GM23338 (cell line): Measurements from ENCODE around the gene SOD3. TPM values are rescaled to one million over a fixed set of nuclear protein-coding genes. Genes with fewer than 3 reads are reported as not detected.

Experiments
- ATAC-seq: fragments of 200-7000 bp; cut with Tn5 transposase; 3 replicates; pipeline ENCODE4 v1.9.1; 2020
- DNase-seq: peaks from one replicate; pipeline ENCODE4 v3.0.0-alpha.2; 2015; ENCODE audit warnings: low spot score
- H2AFZ ChIP-seq: fragments of 200-600 bp; sonication (generic); 2 replicates; pipeline ENCODE4 v1.8.0; 2016; ENCODE audit warnings: antibody characterized with exemption, mild to moderate bottlenecking, moderate library complexity
- H3F3A ChIP-seq: fragments of 200-600 bp; sonication (generic); replicated peaks from 2 replicates; pipeline ENCODE4 v1.8.0; 2017; ENCODE audit warnings: antibody characterized with exemption, mixed run types, low read depth
- H3K27ac ChIP-seq: fragments of 200-600 bp; sonication (generic); 2 replicates; pipeline ENCODE4 v1.6.1; 2016; ENCODE audit warnings: low read depth
- H3K27me3 ChIP-seq: fragments of 200-600 bp; sonication (generic); 2 replicates; pipeline ENCODE4 v1.8.0; 2016; ENCODE audit warnings: mild to moderate bottlenecking, mixed run types, moderate library complexity; ENCODE audit not compliant: insufficient read depth
- H3K36me3 ChIP-seq: fragments of 200-600 bp; sonication (generic); 2 replicates; pipeline ENCODE4 v1.8.0; 2016; ENCODE audit warnings: mild to moderate bottlenecking; ENCODE audit not compliant: insufficient read depth
- H3K4me1 ChIP-seq: fragments of 200-600 bp; sonication (generic); 2 replicates; pipeline ENCODE4 v1.8.0; 2016; ENCODE audit warnings: mild to moderate bottlenecking, moderate library complexity; ENCODE audit not compliant: insufficient read depth
- H3K4me2 ChIP-seq: fragments of 200-600 bp; sonication (generic); 2 replicates; pipeline ENCODE4 v1.7.1; 2017; ENCODE audit warnings: mixed run types
- H3K4me3 ChIP-seq: fragments of 200-600 bp; sonication (generic); 2 replicates; pipeline ENCODE4 v1.6.1; 2016; ENCODE audit warnings: mixed run types
- H3K79me2 ChIP-seq: fragments of 200-600 bp; sonication (generic); replicated peaks from 2 replicates; pipeline ENCODE4 v1.8.0; 2017; ENCODE audit warnings: mild to moderate bottlenecking; ENCODE audit not compliant: insufficient read depth
- H3K9me2 ChIP-seq: fragments of 200-600 bp; sonication (generic); 2 replicates; pipeline ENCODE4 v1.8.0; 2017; ENCODE audit not compliant: insufficient read depth
- H4K20me1 ChIP-seq: fragments of 200-600 bp; sonication (generic); replicated peaks from 2 replicates; pipeline ENCODE4 v1.8.0; 2017; ENCODE audit warnings: mild to moderate bottlenecking; ENCODE audit not compliant: insufficient read depth
- H3K27ac Mint-ChIP-seq: 2 replicates; pipeline ENCODE4 v1.8.0; 2020; ENCODE audit warnings: inconsistent platforms, mild to moderate bottlenecking, moderate library complexity, mixed read lengths
- H3K27me3 Mint-ChIP-seq: 3 replicates; pipeline ENCODE4 v1.8.0; 2022; ENCODE audit warnings: low read depth, mild to moderate bottlenecking, moderate library complexity, mixed read lengths, inconsistent platforms; ENCODE audit not compliant: insufficient read depth, poor library complexity
- H3K36me3 Mint-ChIP-seq: 3 replicates; pipeline ENCODE4 v1.8.0; 2021; ENCODE audit warnings: low read depth, mild to moderate bottlenecking, inconsistent platforms, moderate library complexity, mixed read lengths
- H3K4me1 Mint-ChIP-seq: 3 replicates; pipeline ENCODE4 v1.8.0; 2020; ENCODE audit warnings: mild to moderate bottlenecking, inconsistent platforms, mixed read lengths
- H3K4me3 Mint-ChIP-seq: 3 replicates; pipeline ENCODE4 v1.8.0; 2021; ENCODE audit warnings: moderate library complexity, mild to moderate bottlenecking, inconsistent platforms, mixed read lengths
- H3K9me3 Mint-ChIP-seq: 3 replicates; pipeline ENCODE4 v1.8.0; 2020; ENCODE audit warnings: moderate library complexity, mild to moderate bottlenecking, inconsistent platforms, mixed read lengths
- CREB1 ChIP-seq: fragments of 250-450 bp; sonication (Bioruptor Pico); IDR thresholded peaks from 2 replicates; pipeline ENCODE4 v1.5.0; 2020; ENCODE audit warnings: low read depth, mild to moderate bottlenecking, moderate library complexity
- CTCF ChIP-seq, 2 experiments: fragments of 200-600 bp in 1 of 2; sonication (generic) in 1 of 2; conservative IDR thresholded peaks; 2 replicates each; pipeline versions ENCODE4 v1.5.1 to v1.6.1; 2016 to 2017; ENCODE audit warnings: antibody characterized with exemption in 2 of 2, low read depth in 2 of 2, mild to moderate bottlenecking in 2 of 2, moderate library complexity in 1 of 2
- ETS1 ChIP-seq: IDR thresholded peaks from 2 replicates; pipeline ENCODE4 v1.6.1; 2016; ENCODE audit warnings: antibody characterized with exemption
- EZH2 ChIP-seq: fragments of 200-600 bp; sonication (generic); IDR thresholded peaks from one replicate; pipeline ENCODE4 v1.8.0; 2017; ENCODE audit warnings: antibody characterized with exemption, mild to moderate bottlenecking, low read depth; ENCODE audit not compliant: unreplicated experiment
- EZH2phosphoT487 ChIP-seq: fragments of 200-600 bp; sonication (generic); IDR thresholded peaks from one replicate; pipeline ENCODE4 v1.8.1; 2018; ENCODE audit warnings: antibody characterized with exemption; ENCODE audit not compliant: unreplicated experiment
- JUNB ChIP-seq: IDR thresholded peaks from one replicate; pipeline ENCODE4 v1.6.1; 2016; ENCODE audit warnings: antibody characterized with exemption; ENCODE audit not compliant: unreplicated experiment
- NANOG ChIP-seq: IDR thresholded peaks from 2 replicates; pipeline ENCODE4 v1.6.1; 2016; ENCODE audit warnings: antibody characterized with exemption, borderline replicate concordance
- POLR2AphosphoS5 ChIP-seq: IDR thresholded peaks from 2 replicates; pipeline ENCODE4 v1.6.1; 2016; ENCODE audit warnings: antibody characterized with exemption, low read depth
- REST ChIP-seq: IDR thresholded peaks from one replicate; pipeline ENCODE4 v1.6.1; 2018; ENCODE audit warnings: antibody characterized with exemption; ENCODE audit not compliant: unreplicated experiment
- STAT1 ChIP-seq: IDR thresholded peaks from one replicate; pipeline ENCODE4 v1.6.1; 2016; ENCODE audit warnings: antibody characterized with exemption; ENCODE audit not compliant: unreplicated experiment
- ZNF114 ChIP-seq: fragments of 250-450 bp; sonication (Bioruptor Pico); IDR thresholded peaks from 2 replicates; pipeline ENCODE4 v1.5.0; 2020; ENCODE audit warnings: mild to moderate bottlenecking, moderate library complexity
- ZNF331 ChIP-seq: fragments of 250-450 bp; sonication (Bioruptor Pico); IDR thresholded peaks from 2 replicates; pipeline ENCODE4 v1.5.0; 2020; ENCODE audit warnings: low read depth, mild to moderate bottlenecking, moderate library complexity
- ZNF462 ChIP-seq: fragments of 250-450 bp; sonication (Bioruptor Pico); IDR thresholded peaks from 2 replicates; pipeline ENCODE4 v1.5.0; 2020; ENCODE audit warnings: mild to moderate bottlenecking, moderate library complexity
- polyA plus RNA-seq: library from polyadenylated mRNA; unstranded; fragments of >200 nt; fragmentation: Nextera tagmentation; extraction: Ambion mirVana; gene quantifications from 2 replicates; pipeline ENCODE4 v1.2.1, GENCODE V29; 2016
- total RNA-seq: library from RNA; depleted of rRNA; stranded (reverse); fragments of >200 nt; shearing (Covaris generic); gene quantifications from 2 replicates; pipeline ENCODE4 v1.2.3, GENCODE V29; 2014

Gene SOD3
- total and polyA plus RNA-seq, 2 experiments from 2014 or later: 7.5 to 11.8 TPM

- Histone ChIP-seq H3K4me1 (peaks cover 3% of the 10 kb centered on the region; the same call in 1 of the 2 replicates), H3K79me2 (no peaks in the 10 kb centered on the region), H2AFZ (no peak overlapping the region), H3K9me2 (0 out of 2 replicates have a peak, but pooled peaks cover 3% of the 10 kb centered on the region), H3K27me3 (no peaks in the 10 kb centered on the region), H3K36me3 (no peaks in the 10 kb centered on the region), H3K4me2 (no peak overlapping the region), H3F3A (0 out of 2 replicates have a peak, but pooled peaks cover 3% of the 10 kb centered on the region), H3K4me3 (no peak overlapping the region), H3K27ac (no peak overlapping the region), H4K20me1 (no peaks in the 10 kb centered on the region)
- H3K27me3 Mint-ChIP-seq: peaks cover 2% of the 10 kb centered on the region
- TF ChIP-seq JUNB: no peak
- no peak for TF ChIP-seq CREB1 (CRISPR knock-in tag)
- TF ChIP-seq CTCF (conservative IDR thresholded peaks at IDR 0.05; ENCODE audit: low read depth in 2 of 2): no peak
- no peak for TF ChIP-seq ZNF331 (CRISPR knock-in tag)
- no peak for TF ChIP-seq REST
- TF ChIP-seq ZNF114 (CRISPR knock-in tag): no peak
- TF ChIP-seq NANOG: no peak
- no peak for TF ChIP-seq EZH2phosphoT487
- no peak for TF ChIP-seq STAT1
- TF ChIP-seq EZH2: no peak
- no peak for TF ChIP-seq POLR2AphosphoS5
- no peak for TF ChIP-seq ZNF462 (CRISPR knock-in tag)
- no peak for TF ChIP-seq ETS1
- H3K27ac Mint-ChIP-seq: no peak overlapping the region
- H3K4me3 Mint-ChIP-seq: no peak overlapping the region
- DNase-seq (no peak), ATAC-seq (no peak)
- H3K36me3 Mint-ChIP-seq: no peaks in the 10 kb centered on the region; the same call in 2 of the 3 replicates
- no peaks in the 10 kb centered on the region for H3K9me3 Mint-ChIP-seq
- peaks cover 4% of the 10 kb centered on the region; the same call in 2 of the 3 replicates for H3K4me1 Mint-ChIP-seq
Measured at GRCh38 chr4:24775750-24776149, 19.6 kb upstream of the SOD3 start.
